ENCODE results near the gene GUCY1A2.

Gene GUCY1A2

DNA sequence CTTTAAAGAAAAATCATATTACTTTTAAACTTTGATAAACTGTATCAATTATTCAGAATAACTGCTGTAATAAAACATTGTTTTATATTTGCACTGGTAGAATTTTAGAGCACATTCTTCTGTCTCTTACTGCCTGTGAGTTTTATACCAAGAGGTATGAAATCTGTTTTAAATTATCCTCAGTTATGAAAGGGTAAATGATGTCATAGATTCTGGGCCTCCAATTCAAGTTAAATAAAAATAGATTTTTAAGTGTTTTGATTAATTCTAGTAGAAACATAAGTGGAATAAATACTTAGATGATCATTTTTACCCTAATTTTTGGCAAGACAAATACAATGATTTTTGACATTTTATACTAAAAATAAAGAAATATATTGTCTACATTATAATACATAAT is 93.0 kb downstream of the GUCY1A2 start:
- Histone ChIP-seq H3K4me2 (no peak overlapping the region), H2AFZ (ENCODE audit: low read depth) (no peak overlapping the region), H3K27ac (no peak overlapping the region), H3K4me1 (ENCODE audit: low read depth, poor library complexity, severe bottlenecking) (no peaks in the 10 kb centered on the region), H3K36me3 (ENCODE audit: insufficient read depth) (no peaks in the 10 kb centered on the region), H3K27me3 (ENCODE audit: insufficient read depth, low read depth) (no peaks in the 10 kb centered on the region), H3K9ac (no peak overlapping the region), H3K4me3 (IDR thresholded peaks at IDR 0.05; ENCODE audit: insufficient read depth, low read depth, low read length) (no peak overlapping the region), H3K79me2 (ENCODE audit: insufficient read depth, low read depth) (no peaks in the 10 kb centered on the region), H4K20me1 (ENCODE audit: insufficient read depth) (no peaks in the 10 kb centered on the region)
- TF ChIP-seq, protein P1, sequence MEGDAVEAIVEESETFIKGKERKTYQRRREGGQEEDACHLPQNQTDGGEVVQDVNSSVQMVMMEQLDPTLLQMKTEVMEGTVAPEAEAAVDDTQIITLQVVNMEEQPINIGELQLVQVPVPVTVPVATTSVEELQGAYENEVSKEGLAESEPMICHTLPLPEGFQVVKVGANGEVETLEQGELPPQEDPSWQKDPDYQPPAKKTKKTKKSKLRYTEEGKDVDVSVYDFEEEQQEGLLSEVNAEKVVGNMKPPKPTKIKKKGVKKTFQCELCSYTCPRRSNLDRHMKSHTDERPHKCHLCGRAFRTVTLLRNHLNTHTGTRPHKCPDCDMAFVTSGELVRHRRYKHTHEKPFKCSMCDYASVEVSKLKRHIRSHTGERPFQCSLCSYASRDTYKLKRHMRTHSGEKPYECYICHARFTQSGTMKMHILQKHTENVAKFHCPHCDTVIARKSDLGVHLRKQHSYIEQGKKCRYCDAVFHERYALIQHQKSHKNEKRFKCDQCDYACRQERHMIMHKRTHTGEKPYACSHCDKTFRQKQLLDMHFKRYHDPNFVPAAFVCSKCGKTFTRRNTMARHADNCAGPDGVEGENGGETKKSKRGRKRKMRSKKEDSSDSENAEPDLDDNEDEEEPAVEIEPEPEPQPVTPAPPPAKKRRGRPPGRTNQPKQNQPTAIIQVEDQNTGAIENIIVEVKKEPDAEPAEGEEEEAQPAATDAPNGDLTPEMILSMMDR (conservative IDR thresholded peaks at IDR 0.05; ENCODE audit: low read depth, low read length), result no peak

DNA sequence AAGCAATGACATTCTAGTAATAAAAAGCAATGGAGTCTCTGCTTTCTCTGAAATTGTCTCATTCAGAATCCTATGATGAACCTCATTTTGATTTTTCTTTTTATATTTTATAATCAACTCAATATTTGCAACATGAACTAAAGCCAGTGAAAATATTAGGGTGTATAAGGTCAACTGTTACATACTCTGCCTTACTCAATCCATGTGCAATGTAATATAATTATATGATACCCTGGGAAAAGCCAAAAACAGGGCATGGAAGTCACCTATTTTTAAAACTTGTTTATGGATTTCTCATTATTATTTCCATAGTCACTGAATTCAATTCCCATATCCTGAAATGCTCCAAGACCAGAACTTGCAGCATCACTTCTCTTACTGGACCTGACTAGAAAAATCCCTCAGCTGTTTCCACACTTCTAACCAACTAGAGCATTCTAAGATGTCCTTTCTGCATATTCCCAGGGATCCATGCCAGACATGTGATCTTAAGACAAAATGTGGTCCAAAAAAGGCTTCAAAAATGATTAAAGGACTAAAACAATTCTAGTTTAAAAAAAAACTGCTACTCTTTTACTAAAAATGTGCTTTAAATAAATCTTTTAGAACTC is 97.3 kb downstream of the GUCY1A2 start:
- H3K27me3 ChIP-seq (ENCODE audit: insufficient read depth, low read depth), result no peaks in the 10 kb centered on the region
- no peaks in the 10 kb centered on the region for H3K79me2 ChIP-seq (ENCODE audit: insufficient read depth, low read depth)
- H3K4me1 ChIP-seq (ENCODE audit: low read depth, poor library complexity, severe bottlenecking), result no peaks in the 10 kb centered on the region
- no peak overlapping the region for H2AFZ ChIP-seq (ENCODE audit: low read depth)
- no peak overlapping the region for H3K4me3 ChIP-seq (IDR thresholded peaks at IDR 0.05; ENCODE audit: insufficient read depth, low read depth, low read length)
- H3K36me3 ChIP-seq (ENCODE audit: insufficient read depth), result no peaks in the 10 kb centered on the region
- TF ChIP-seq, protein P1 (conservative IDR thresholded peaks at IDR 0.05; ENCODE audit: low read depth, low read length), result no peak
- H3K4me2 ChIP-seq, result no peak overlapping the region
- no peak overlapping the region for H3K27ac ChIP-seq
- H4K20me1 ChIP-seq (ENCODE audit: insufficient read depth), result no peaks in the 10 kb centered on the region
- H3K9ac ChIP-seq, result no peak overlapping the region

DNA sequence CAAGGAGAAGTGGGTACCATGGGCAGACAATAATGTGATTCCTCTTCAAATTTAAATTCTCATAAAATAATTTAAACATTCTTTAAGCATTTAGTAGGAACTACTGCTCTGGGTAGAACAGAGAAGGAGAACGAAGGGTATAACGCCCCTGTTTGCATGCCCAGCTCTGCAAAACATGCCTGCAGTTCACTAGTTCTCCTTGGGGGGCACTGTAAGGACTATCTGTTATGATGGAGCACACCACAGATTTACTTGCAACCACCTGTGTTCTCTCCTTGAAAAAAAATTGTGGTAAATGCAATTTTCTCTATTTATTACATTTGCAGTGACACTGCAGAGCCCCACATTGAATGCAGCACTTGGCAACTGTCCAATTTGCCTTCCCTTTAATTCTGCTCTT is 100.3 kb downstream of the GUCY1A2 start:
- H3K36me3 ChIP-seq (ENCODE audit: insufficient read depth), result no peaks in the 10 kb centered on the region
- no peaks in the 10 kb centered on the region for H4K20me1 ChIP-seq (ENCODE audit: insufficient read depth)
- no peaks in the 10 kb centered on the region for H3K27me3 ChIP-seq (ENCODE audit: insufficient read depth, low read depth)
- no peak overlapping the region for H3K4me3 ChIP-seq (IDR thresholded peaks at IDR 0.05; ENCODE audit: insufficient read depth, low read depth, low read length)
- TF ChIP-seq, protein P1 (conservative IDR thresholded peaks at IDR 0.05; ENCODE audit: low read depth, low read length), result 0 out of 2 replicates have a peak, but pooled peaks have one; percentile 29
- no peaks in the 10 kb centered on the region for H3K79me2 ChIP-seq (ENCODE audit: insufficient read depth, low read depth)
- no peak overlapping the region for H3K4me2 ChIP-seq
- H3K4me1 ChIP-seq (ENCODE audit: low read depth, poor library complexity, severe bottlenecking), result no peaks in the 10 kb centered on the region
- H3K27ac ChIP-seq, result no peak overlapping the region
- no peak overlapping the region for H3K9ac ChIP-seq
- no peak overlapping the region for H2AFZ ChIP-seq (ENCODE audit: low read depth)

DNA sequence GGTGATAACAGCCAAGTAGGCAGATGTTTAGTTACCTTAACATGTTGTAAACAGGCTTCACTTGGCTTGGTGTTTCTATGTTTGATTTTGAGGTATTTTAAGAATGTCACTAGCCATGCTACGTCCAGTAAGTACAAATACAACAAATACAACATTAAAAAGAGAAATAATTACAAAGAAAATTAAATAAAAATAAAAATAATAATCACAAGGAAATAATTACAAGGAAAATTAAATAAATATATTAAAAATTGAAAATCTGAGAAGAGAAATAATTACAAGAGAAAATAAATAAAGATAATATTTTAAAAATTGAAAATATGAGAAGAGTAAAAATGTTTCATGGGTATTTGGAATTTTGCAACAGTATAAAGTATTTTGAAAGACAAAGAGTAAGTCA is 103.9 kb downstream of the GUCY1A2 start:
- Histone ChIP-seq H3K79me2 (ENCODE audit: insufficient read depth, low read depth) (no peaks in the 10 kb centered on the region), H3K4me3 (IDR thresholded peaks at IDR 0.05; ENCODE audit: insufficient read depth, low read depth, low read length) (no peak overlapping the region), H3K9ac (no peak overlapping the region), H3K36me3 (ENCODE audit: insufficient read depth) (no peaks in the 10 kb centered on the region), H3K27ac (no peak overlapping the region), H3K4me1 (ENCODE audit: low read depth, poor library complexity, severe bottlenecking) (no peaks in the 10 kb centered on the region), H3K27me3 (ENCODE audit: insufficient read depth, low read depth) (no peaks in the 10 kb centered on the region), H3K4me2 (no peak overlapping the region), H4K20me1 (ENCODE audit: insufficient read depth) (no peaks in the 10 kb centered on the region), H2AFZ (ENCODE audit: low read depth) (no peak overlapping the region)
- TF ChIP-seq, protein P1 (conservative IDR thresholded peaks at IDR 0.05; ENCODE audit: low read depth, low read length), result no peak
